HG03066 (cell line): Measurements from ENCODE around the gene TRPC4AP.

Source experiments
- ATAC-seq: cut with Tn5 transposase; IDR thresholded peaks from one replicate; pipeline ENCODE4 v1.9.1; 2021; ENCODE audit warnings: low read depth; ENCODE audit not compliant: unreplicated experiment

The TRPC4AP gene

GRCh38 chr20:34974246-34974645 lies 118.4 kb downstream of the TRPC4AP start:
- ATAC-seq = no peak

- ATAC-seq = no peak
These were observed 120.9 kb downstream of the TRPC4AP start for GRCh38 chr20:34971561-34972235.

GRCh38 chr20:34970846-34971560 lies 121.6 kb downstream of the TRPC4AP start:
- no peak for ATAC-seq

GRCh38 chr20:34970193-34970840 lies 122.3 kb downstream of the TRPC4AP start:
- ATAC-seq = no peak

- no peak for ATAC-seq
These were observed 124.4 kb downstream of the TRPC4AP start for GRCh38 chr20:34968042-34968775.

- ATAC-seq = no peak
These were observed 125.2 kb downstream of the TRPC4AP start for GRCh38 chr20:34967421-34967820.

- ATAC-seq = no peak
These were observed 127.6 kb downstream of the TRPC4AP start for GRCh38 chr20:34965051-34965450.

- ATAC-seq = no peak
These were observed 128.1 kb downstream of the TRPC4AP start for GRCh38 chr20:34964486-34964885.

GRCh38 chr20:34956751-34957472 lies 135.7 kb downstream of the TRPC4AP start:
- ATAC-seq = no peak

GRCh38 chr20:34956041-34956458 lies 136.6 kb downstream of the TRPC4AP start:
- ATAC-seq = no peak

GRCh38 chr20:34955231-34956040 lies 137.2 kb downstream of the TRPC4AP start, which contains the start of the genes GSS and MYH7B:
Gene GSS (minus strand): TSS chr20:34955806. CDS start chr20:34951852, 3,954 bp downstream.
Gene MYH7B (plus strand): TSS chr20:34955868. CDS start chr20:34978006, 22,138 bp downstream.
- peak; percentile 81 for ATAC-seq

- no peak for ATAC-seq
These were observed 137.7 kb downstream of the TRPC4AP start for GRCh38 chr20:34954904-34955230.

- no peak for ATAC-seq
These were observed 138.6 kb downstream of the TRPC4AP start for GRCh38 chr20:34953960-34954359.

- ATAC-seq = no peak
These were observed 139.9 kb downstream of the TRPC4AP start for GRCh38 chr20:34952671-34953070.
